ENCODE data around the gene NUP210.
"Not testable (repeated sequence)": the region's sequence is repeated elsewhere in the genome, so short reads cannot be mapped to it uniquely, and the experiment has no call there.

NUP210 gene

GRCh38 chr3:13432093-13432492, 12.0 kb upstream of the NUP210 start:
- no peak overlapping the region for H3K27ac ChIP-seq
- no peak overlapping the region for H3K4me3 ChIP-seq

GRCh38 chr3:13430411-13430875, 10.3 kb upstream of the NUP210 start:
- not testable (repeated sequence) for H3K27ac ChIP-seq, H3K4me3 ChIP-seq

- H3K27ac ChIP-seq = peak overlapping the region in 1 of 21 experiments; percentile 9
- no peak overlapping the region for H3K4me3 ChIP-seq
Measured at GRCh38 chr3:13429631-13430291, 9.6 kb upstream of the NUP210 start.

DNA sequence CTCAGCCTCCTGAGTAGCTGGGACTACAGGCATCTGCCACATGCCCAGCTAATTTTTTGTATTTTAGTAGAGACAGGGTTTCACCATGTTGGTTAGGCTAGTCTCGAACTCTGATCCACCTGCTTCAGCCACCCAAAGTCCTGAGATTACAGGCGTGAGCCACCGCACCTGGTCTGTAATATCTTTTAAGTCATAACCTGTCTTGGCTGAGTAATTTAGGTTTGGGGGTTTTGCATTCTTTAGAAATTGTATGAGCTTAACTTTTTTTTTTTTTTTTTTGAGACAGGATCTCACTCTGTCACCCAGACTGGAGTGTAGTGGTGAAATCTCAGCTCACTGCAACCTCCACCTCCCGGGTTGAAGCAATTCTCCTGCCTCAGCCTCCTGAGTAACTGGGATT, 8.6 kb upstream of the NUP210 start:
- H3K27ac ChIP-seq = peak overlapping the region in 6 of 21 experiments; percentile 20 to 72 (median 52)
- H3K4me3 ChIP-seq = not testable (repeated sequence)

GRCh38 chr3:13427662-13428603, 7.8 kb upstream of the NUP210 start:
- peak overlapping the region in 6 of 21 experiments; percentile 20 to 72 (median 52) for H3K27ac ChIP-seq
- no peak overlapping the region for H3K4me3 ChIP-seq

DNA sequence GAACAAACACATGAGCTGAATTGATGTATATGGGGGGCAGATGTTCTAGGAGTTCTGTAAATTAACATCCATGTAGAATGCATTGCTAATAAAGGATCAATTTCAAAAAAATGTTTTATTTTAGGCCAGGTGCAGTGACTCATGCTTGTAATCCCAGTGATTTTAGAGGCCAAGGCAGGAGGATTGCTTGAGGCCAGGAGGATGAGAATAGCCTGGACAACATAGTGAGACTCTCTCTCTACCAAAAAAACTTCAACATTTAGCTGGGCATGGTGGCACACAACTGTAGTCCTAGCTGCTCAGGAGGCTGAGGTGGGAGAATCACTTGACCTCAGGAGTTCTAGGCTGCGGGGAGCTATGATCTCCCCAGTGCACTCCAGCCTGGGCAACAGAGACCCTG, 6.5 kb upstream of the NUP210 start:
- Histone ChIP-seq H3K4me3 (no peak overlapping the region), H3K27ac (no peak overlapping the region)

- H3K27ac ChIP-seq = no peak overlapping the region
- H3K4me3 ChIP-seq = no peak overlapping the region
Measured at GRCh38 chr3:13425689-13426088, 5.6 kb upstream of the NUP210 start.

DNA sequence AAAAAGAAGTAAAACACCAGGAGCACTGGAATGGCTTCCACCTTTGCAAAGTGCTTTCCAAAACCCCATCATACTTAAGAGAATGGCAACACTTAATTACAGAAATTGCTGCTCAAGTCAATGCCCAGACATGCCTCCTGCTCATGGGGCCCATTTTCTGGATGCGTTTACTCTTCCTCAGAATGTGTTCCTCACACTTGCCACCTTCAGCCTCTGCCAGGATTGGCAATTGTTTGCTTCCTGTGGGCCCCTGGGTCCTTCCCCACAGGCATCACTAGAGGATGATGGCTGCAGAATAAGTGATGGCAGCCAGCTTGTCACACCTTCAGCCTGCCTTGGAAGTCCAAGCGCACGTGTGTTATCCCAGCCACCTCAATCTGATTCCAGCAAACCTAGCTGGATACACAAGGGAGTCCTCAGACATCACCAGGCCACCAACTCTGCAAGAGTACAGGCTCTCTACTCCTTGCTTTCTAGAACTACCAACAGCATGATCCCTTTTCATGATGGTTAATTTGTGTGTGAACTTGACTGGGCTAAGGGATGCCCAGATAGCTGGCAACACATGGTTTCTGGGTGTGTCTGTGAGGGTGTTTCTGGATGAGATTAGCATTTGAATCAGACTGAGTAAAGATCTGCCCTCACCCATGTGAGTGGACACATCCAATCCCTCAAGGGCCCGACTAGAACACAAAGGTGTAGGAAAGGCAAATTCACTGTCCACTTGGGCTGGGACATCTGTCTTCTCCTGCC, 4.9 kb upstream of the NUP210 start:
- no peak overlapping the region for H3K27ac ChIP-seq
- no peak overlapping the region for H3K4me3 ChIP-seq

- H3K4me3 ChIP-seq = no peak overlapping the region
- H3K27ac ChIP-seq = no peak overlapping the region
Measured at GRCh38 chr3:13424141-13424844, 4.2 kb upstream of the NUP210 start.

DNA sequence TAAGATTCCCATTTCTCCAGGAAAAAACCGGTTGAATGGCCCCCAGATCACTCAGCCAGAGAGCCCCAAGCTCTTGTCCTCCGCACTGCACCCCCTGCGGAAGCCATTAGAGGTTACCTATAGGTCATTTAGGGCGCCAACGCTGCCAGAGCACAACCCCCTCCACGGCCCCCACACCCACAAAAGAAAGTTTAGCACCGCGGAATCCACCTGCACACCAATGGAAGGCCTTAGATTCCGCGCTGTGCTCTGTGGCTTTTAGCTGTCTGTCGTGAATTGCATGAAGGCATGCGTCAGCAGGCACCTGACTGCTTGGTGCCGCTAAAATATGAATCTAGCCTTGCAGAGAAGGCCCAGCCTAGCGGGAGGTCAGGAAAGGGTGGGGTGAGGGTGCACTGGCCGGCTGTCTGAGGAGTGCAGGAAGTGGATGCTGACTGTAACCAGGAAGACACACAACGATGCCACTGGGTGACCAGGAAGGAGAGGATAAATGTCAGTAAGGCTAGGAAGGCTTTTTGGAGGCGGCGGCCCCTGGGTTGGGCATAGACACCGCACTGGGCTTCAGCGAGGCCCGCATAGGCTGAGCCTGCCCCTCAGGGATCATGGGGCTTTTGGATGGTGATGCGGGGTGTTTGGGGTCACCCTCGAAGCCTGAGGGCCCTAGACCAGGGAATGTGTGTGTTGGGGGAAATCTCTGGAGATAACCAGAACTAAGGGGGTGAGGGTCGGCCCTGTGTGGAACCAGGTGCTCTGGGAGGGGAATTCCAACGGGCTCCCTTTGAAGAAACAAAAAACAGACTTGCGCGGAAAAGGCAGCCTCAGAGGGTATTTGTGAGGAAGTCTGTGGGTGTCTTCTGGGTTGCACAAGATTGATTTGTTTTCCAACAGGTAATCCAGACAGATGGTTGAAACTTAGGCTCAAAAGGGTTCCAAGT, 976 bp upstream of the NUP210 start:
- Histone ChIP-seq H3K4me3 (peak overlapping the region; percentile 28 to 64 (median 49)), H3K27ac (peak overlapping the region in 14 of 21 experiments; percentile 7 to 92 (median 74))

- peak overlapping the region; percentile 28 to 64 (median 49) for H3K4me3 ChIP-seq
- H3K27ac ChIP-seq = peak overlapping the region in 19 of 21 experiments; percentile 8 to 92 (median 66)
Measured at GRCh38 chr3:13419505-13420044, 547 bp downstream of the NUP210 start.

GRCh38 chr3:13417166-13417947, 2.8 kb downstream of the NUP210 start:
- Histone ChIP-seq H3K27ac (peak overlapping the region in 2 of 21 experiments; percentile 16 to 92), H3K4me3 (no peak overlapping the region)

GRCh38 chr3:13415997-13416793, 3.9 kb downstream of the NUP210 start:
- H3K27ac ChIP-seq = peak overlapping the region in 5 of 21 experiments; percentile 16 to 87 (median 76)
- H3K4me3 ChIP-seq = no peak overlapping the region

DNA sequence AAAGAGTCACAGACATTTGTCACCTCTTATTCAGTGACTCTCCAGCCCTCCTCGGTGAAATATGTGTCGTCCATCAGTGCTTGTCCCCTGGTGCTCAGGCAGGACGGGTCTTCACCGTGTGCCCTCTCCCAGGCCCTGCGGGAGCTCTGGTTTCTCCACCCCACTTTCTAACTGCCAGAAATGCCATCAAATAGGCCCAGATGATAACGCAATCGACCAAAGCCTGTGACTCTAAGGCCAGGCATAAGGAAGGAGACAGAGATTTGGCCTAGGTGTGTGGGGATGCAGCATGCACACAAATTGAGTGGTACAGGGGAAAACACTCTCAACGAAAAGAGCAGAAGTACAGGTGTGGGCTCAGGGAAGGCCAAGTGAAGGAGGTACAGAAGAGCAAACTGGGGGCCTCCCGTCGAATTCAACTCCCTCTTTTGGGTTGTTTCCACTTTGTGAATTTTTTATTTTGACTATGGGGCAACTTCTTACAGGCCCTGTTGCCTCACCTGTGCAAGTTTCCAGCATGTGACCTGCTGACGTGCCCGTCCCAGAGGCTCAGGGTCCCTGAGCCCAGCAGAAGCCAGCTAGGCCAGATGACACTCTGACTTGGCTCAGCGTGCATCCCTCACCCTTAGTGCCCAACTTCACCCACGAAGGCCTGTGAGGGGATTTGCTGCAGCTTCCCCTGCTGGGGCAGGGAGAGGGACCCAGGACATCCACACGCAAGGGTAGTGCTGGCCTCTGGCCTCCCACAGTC, 4.7 kb downstream of the NUP210 start:
- no peak overlapping the region for H3K4me3 ChIP-seq
- H3K27ac ChIP-seq = peak overlapping the region in 7 of 21 experiments; percentile 63 to 87 (median 76)

GRCh38 chr3:13414040-13414729, 5.9 kb downstream of the NUP210 start:
- H3K27ac ChIP-seq = peak overlapping the region in 15 of 21 experiments; percentile 11 to 87 (median 62)
- no peak overlapping the region for H3K4me3 ChIP-seq
